Measurements from ENCODE around the gene NFU1.
A peak's percentile ranks its signal among the peaks of the same experiment; 100 is the strongest.
"Not testable (repeated sequence)": the region's sequence is repeated elsewhere in the genome, so short reads cannot be mapped to it uniquely, and the experiment has no call there.

NFU1 gene

GRCh38 chr2:69386789-69387734 lies 50.2 kb downstream of the NFU1 start, which contains the start of gene GFPT1:
TSS of gene GFPT1 (minus strand) at chr2:69387227. CDS start at chr2:69387071, 156 bp downstream.
- DNase-seq, result peak; percentile 99

GRCh38 chr2:69386360-69386759 lies 50.9 kb downstream of the NFU1 start:
- peak; percentile 31 for DNase-seq

GRCh38 chr2:69385443-69386151 lies 51.6 kb downstream of the NFU1 start:
- peak; percentile 24 for DNase-seq

GRCh38 chr2:69384618-69385081 lies 52.6 kb downstream of the NFU1 start:
- no peak for DNase-seq

GRCh38 chr2:69383176-69383812 lies 53.9 kb downstream of the NFU1 start:
- DNase-seq, result no peak

- DNase-seq, result no peak
Measured at GRCh38 chr2:69382547-69382946, 54.7 kb downstream of the NFU1 start.

- DNase-seq, result peak; percentile 26
Measured at GRCh38 chr2:69381337-69381737, 55.9 kb downstream of the NFU1 start.

GRCh38 chr2:69380072-69380917 lies 56.9 kb downstream of the NFU1 start:
- DNase-seq, result peak; percentile 10

- DNase-seq, result peak; percentile 10
Measured at GRCh38 chr2:69376403-69376802, 60.8 kb downstream of the NFU1 start.

- DNase-seq, result peak; percentile 72
Measured at GRCh38 chr2:69375494-69376353, 61.5 kb downstream of the NFU1 start.

- DNase-seq, result no peak
Measured at GRCh38 chr2:69372767-69373166, 64.5 kb downstream of the NFU1 start.

GRCh38 chr2:69369802-69370201 lies 67.4 kb downstream of the NFU1 start:
- DNase-seq, result no peak

- DNase-seq, result no peak
Measured at GRCh38 chr2:69368588-69368987, 68.6 kb downstream of the NFU1 start.

- no peak for DNase-seq
Measured at GRCh38 chr2:69359371-69359770, 77.9 kb downstream of the NFU1 start.

GRCh38 chr2:69358914-69359313 lies 78.3 kb downstream of the NFU1 start:
- no peak for DNase-seq

- no peak for DNase-seq
Measured at GRCh38 chr2:69356471-69356870, 80.8 kb downstream of the NFU1 start.

- DNase-seq, result not testable (repeated sequence)
Measured at GRCh38 chr2:69354976-69355375, 82.3 kb downstream of the NFU1 start.

GRCh38 chr2:69353360-69353759 lies 83.9 kb downstream of the NFU1 start:
- no peak for DNase-seq

- no peak for DNase-seq
Measured at GRCh38 chr2:69348781-69349180, 88.5 kb downstream of the NFU1 start.
